Thyroid gland (tissue), 4 donors: ENCODE measurements around the gene TMEM132D. TPM values are rescaled to one million over a fixed set of nuclear protein-coding genes. Genes with fewer than 3 reads are reported as not detected.

Experiments
- DNase-seq, 2 donors: peaks; one replicate each; pipeline ENCODE4 v3.0.0-alpha.2; 2019
- H3K27ac ChIP-seq, 3 donors: fragments of 200-600 bp; sonication (generic); 1 replicate in 2 of 3; 2 replicates in 1 of 3; pipeline ENCODE4 v1.5.1; 2016 to 2019; ENCODE audit warnings: mild to moderate bottlenecking in 1 of 3, moderate library complexity in 1 of 3
- H3K27me3 ChIP-seq: fragments of 200-600 bp; sonication (generic); one replicate; pipeline ENCODE4 v1.5.1; 2019
- H3K36me3 ChIP-seq, 2 donors: fragments of 200-600 bp; sonication (generic); one replicate each; pipeline ENCODE4 v1.5.1; 2016 to 2019
- H3K4me1 ChIP-seq, 2 donors: fragments of 200-600 bp; sonication (generic); one replicate each; pipeline ENCODE4 v1.5.1; 2017 to 2019
- H3K4me3 ChIP-seq, 3 donors: fragments of 200-600 bp; sonication (generic); replicated peaks in 1 of 3; 1 replicate in 2 of 3; 2 replicates in 1 of 3; pipeline ENCODE4 v1.5.1; 2016; ENCODE audit warnings: mild to moderate bottlenecking in 1 of 3
- H3K9me3 ChIP-seq: fragments of 200-600 bp; sonication (generic); one replicate; pipeline ENCODE4 v1.5.1; 2017
- POLR2A ChIP-seq, 2 donors: fragments of 450-650 bp; IDR thresholded peaks; one replicate each; pipeline ENCODE4 v1.6.1; 2017; ENCODE audit warnings: antibody characterized with exemption in 2 of 2, mild to moderate bottlenecking in 2 of 2, moderate library complexity in 1 of 2
- WGBS, 2 donors: methylation state at CpG; one replicate each; pipeline ENCODE4 v1.1.5; 2017; 5-methylcytosine and 5-hydroxymethylcytosine counted together
- intact Hi-C: fragments of 100-400 bp; cut with DNase I; formaldehyde crosslinking; loops from one replicate; pipeline ENCODE4 v1.15.1; 2023
- total RNA-seq, 4 donors: library from RNA; depleted of rRNA; stranded (reverse); fragments of >200 nt; gene quantifications; one replicate each; pipeline ENCODE4 v1.2.3, GENCODE V29; 2016
- TF ChIP-seq, protein P1 (sequence below), 6 experiments: fragments of 200-600 bp in 3 of 6; fragments of 450-650 bp in 3 of 6; sonication (generic) in 3 of 6; IDR thresholded peaks; one replicate each; pipeline ENCODE4 v1.5.1; 2016 to 2019; ENCODE audit warnings: antibody characterized with exemption in 6 of 6, mild to moderate bottlenecking in 2 of 6, inconsistent platforms in 1 of 6, moderate library complexity in 1 of 6

Gene TMEM132D
- total RNA-seq, 4 donors from 2014 or later = not detected

DNA sequence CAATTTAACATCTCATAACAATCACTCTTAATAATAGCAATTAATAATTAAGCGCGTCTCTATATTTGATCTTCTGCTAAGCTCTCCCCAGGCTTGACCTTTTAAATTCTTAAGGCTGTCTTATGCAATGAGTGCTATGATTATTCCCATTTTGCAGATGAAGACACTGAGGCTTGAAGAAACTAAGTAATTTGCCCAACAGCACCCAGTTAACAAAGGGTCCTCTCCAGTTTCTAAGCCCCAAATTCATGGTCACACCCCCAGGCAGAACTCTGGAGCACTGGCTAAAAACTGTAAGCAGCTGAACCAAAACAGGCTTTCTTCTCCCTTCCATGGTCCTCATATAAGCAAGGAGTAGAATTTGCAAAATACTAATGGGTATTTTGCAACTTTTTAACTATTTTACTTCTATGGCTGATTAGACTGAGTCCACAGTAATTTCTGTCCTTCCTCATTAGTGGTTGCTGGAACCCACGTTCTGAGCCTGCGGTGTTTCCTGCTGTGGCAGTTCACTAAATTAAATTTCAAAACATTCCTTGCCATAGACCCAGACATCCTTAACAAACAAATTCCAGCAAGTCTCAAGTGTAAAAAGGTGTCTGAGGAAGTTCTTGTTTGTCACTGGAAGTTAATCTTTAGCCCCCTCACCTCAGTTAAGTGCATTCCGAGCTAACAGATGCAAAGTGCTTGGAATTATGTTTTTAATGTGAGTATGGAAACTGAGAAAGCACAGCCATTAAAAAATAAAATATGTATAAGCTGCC, 76.5 kb downstream of the TMEM132D start:
- intact Hi-C loops = no loop called here
- no peak for DNase-seq
- H3K36me3 ChIP-seq = no peaks in the 10 kb centered on the region
- no peaks in the 10 kb centered on the region for H3K27me3 ChIP-seq
- WGBS, 2 donors = 63% methylated on average over 5 of the region's 5 CpGs
- no peaks in the 10 kb centered on the region for H3K9me3 ChIP-seq
- no peak overlapping the region for H3K27ac ChIP-seq
- H3K4me3 ChIP-seq = no peak overlapping the region
- no peaks in the 10 kb centered on the region for H3K4me1 ChIP-seq
- TF ChIP-seq, protein P1, sequence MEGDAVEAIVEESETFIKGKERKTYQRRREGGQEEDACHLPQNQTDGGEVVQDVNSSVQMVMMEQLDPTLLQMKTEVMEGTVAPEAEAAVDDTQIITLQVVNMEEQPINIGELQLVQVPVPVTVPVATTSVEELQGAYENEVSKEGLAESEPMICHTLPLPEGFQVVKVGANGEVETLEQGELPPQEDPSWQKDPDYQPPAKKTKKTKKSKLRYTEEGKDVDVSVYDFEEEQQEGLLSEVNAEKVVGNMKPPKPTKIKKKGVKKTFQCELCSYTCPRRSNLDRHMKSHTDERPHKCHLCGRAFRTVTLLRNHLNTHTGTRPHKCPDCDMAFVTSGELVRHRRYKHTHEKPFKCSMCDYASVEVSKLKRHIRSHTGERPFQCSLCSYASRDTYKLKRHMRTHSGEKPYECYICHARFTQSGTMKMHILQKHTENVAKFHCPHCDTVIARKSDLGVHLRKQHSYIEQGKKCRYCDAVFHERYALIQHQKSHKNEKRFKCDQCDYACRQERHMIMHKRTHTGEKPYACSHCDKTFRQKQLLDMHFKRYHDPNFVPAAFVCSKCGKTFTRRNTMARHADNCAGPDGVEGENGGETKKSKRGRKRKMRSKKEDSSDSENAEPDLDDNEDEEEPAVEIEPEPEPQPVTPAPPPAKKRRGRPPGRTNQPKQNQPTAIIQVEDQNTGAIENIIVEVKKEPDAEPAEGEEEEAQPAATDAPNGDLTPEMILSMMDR (IDR thresholded peaks at IDR 0.05) = no peak
- no peak for TF ChIP-seq POLR2A (IDR thresholded peaks at IDR 0.05)

DNA sequence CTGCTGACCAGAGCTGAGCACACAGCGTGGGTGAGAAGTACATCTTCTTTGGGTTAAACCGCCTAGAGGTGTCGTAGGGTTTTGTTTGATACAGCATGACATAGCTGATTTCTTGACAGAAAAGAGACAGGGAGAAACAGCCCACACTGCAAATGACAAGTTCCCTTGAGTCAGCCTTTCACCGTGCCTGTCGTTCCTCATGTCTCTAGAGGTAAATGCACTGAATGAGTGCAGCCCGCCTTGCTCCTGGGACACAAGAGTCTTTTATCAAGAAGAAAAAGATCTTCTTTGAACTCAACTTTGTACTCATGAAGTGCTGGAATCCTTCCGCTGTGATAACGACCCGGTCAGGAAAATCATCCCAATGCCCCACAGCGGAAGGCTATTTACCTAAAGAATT, 77.6 kb downstream of the TMEM132D start:
- no peaks in the 10 kb centered on the region for H3K4me1 ChIP-seq
- intact Hi-C loops = no loop called here
- TF ChIP-seq POLR2A (IDR thresholded peaks at IDR 0.05) = no peak
- TF ChIP-seq, protein P1 (IDR thresholded peaks at IDR 0.05) = no peak

DNA sequence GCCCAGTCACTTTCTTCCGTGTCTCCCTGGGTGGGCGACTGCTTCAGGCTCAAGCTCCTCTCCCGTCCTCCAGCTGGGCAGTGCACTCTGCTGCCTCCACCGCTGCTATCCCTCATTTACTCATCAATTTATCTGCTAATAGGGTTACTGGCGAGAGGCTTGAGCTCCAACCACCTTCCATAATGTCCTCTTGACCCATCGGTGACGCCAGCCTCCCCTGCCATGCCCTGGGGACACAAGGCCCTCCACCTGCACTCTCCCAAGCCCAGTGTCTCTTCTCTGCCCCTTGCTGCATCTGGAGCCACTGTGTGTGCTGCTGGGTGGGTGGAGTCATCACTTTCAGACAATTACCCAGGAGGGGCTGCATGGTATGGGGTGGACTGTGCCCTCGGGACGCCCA, 78.5 kb downstream of the TMEM132D start:
- H3K9me3 ChIP-seq = no peaks in the 10 kb centered on the region
- H3K27me3 ChIP-seq = no peaks in the 10 kb centered on the region
- no peak for DNase-seq
- WGBS, 2 donors = 68 to 70% methylated on average over 6 to 9 of the region's 9 CpGs
- H3K27ac ChIP-seq = no peak overlapping the region
- intact Hi-C loops = no loop called here
- H3K4me1 ChIP-seq = no peaks in the 10 kb centered on the region
- no peak overlapping the region for H3K4me3 ChIP-seq
- no peak for TF ChIP-seq POLR2A (IDR thresholded peaks at IDR 0.05)
- TF ChIP-seq, protein P1 (IDR thresholded peaks at IDR 0.05) = no peak
- H3K36me3 ChIP-seq = no peaks in the 10 kb centered on the region

More for the DNA sequence above, 77.6 kb downstream of the TMEM132D start:
- Histone ChIP-seq H3K4me3 (no peak overlapping the region), H3K9me3 (no peaks in the 10 kb centered on the region), H3K36me3 (no peaks in the 10 kb centered on the region), H3K27me3 (no peaks in the 10 kb centered on the region), H3K27ac (no peak overlapping the region)
- DNase-seq = no peak
- 46 to 60% methylated on average over 10 of the region's 10 CpGs for WGBS, 2 donors

DNA sequence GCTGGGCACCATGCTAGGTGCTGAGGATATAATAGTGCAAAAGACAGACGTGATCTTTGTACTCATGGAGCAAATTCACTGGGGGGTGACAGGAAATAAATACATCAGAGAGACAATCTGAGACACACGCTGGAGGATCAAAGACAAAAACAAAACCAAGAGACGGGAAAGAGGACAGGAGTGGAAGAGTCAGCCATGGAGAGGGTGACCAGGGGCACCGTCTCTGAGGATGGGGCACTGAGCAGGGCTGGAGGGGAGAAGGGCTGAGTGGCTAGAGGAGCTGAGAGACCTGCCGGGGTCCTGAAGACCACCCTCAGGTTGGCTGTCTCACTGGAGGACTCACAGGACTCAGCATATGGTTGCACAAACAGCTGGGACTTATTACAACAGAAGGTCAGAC, 81.9 kb downstream of the TMEM132D start:
- no peaks in the 10 kb centered on the region for H3K36me3 ChIP-seq
- intact Hi-C loops = no loop called here
- H3K9me3 ChIP-seq = no peaks in the 10 kb centered on the region
- no peak overlapping the region for H3K27ac ChIP-seq
- H3K4me1 ChIP-seq = no peaks in the 10 kb centered on the region
- H3K27me3 ChIP-seq = no peaks in the 10 kb centered on the region
- no peak overlapping the region for H3K4me3 ChIP-seq
- TF ChIP-seq, protein P1 (IDR thresholded peaks at IDR 0.05) = no peak
- TF ChIP-seq POLR2A (IDR thresholded peaks at IDR 0.05) = no peak
- DNase-seq = no peak
- WGBS, 2 donors = 63 to 67% methylated on average over 5 of the region's 5 CpGs

DNA sequence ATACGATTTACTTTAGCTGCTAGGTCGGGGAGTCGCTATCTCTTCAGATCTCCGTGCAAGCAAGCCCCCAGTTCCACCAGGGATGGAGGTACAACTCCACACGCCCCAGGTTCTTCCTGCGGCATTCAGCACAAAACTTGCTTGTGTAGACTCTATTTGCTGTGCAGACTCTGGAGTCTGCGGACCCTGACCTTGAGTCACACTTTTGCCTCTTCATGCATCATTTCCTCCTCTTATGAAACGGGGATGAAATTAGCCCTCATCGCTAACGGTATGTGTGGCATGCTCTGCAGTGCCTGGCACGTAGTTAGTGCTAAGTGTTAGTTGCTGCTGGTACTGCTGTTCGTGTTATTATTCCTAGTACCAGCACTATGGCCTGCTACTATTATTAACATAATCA, 84.4 kb downstream of the TMEM132D start:
- Histone ChIP-seq H3K4me1 (no peaks in the 10 kb centered on the region), H3K4me3 (no peak overlapping the region), H3K9me3 (no peaks in the 10 kb centered on the region), H3K27ac (no peak overlapping the region), H3K27me3 (no peaks in the 10 kb centered on the region), H3K36me3 (no peaks in the 10 kb centered on the region)
- WGBS, 2 donors = 53 to 62% methylated on average over 12 of the region's 12 CpGs
- DNase-seq = no peak
- intact Hi-C loops = no loop called here
- TF ChIP-seq, protein P1 (IDR thresholded peaks at IDR 0.05) = no peak
- TF ChIP-seq POLR2A (IDR thresholded peaks at IDR 0.05) = no peak
